HEK293T (cell line): Measurements from ENCODE around the gene RBM44.

Source experiments
- ARNT ChIP-seq: fragments of 450-650 bp; IDR thresholded peaks from 2 replicates; pipeline ENCODE4 v1.6.1; 2017; ENCODE audit warnings: mild to moderate bottlenecking
- FOXA1 ChIP-seq: fragments of 450-650 bp; IDR thresholded peaks from 2 replicates; pipeline ENCODE4 v1.6.1; 2016; ENCODE audit warnings: mild to moderate bottlenecking
- FOXK2 ChIP-seq: fragments of 450-650 bp; IDR thresholded peaks from 2 replicates; pipeline ENCODE4 v1.6.1; 2016; ENCODE audit warnings: mild to moderate bottlenecking
- FOXM1 ChIP-seq: fragments of 450-650 bp; IDR thresholded peaks from 2 replicates; pipeline ENCODE4 v1.6.1; 2017; ENCODE audit warnings: mild to moderate bottlenecking, borderline replicate concordance
- HDGF ChIP-seq: fragments of 450-650 bp; IDR thresholded peaks from 2 replicates; pipeline ENCODE4 v1.6.1; 2017; ENCODE audit warnings: antibody characterized with exemption, borderline replicate concordance
- SP1 ChIP-seq: fragments of 450-650 bp; IDR thresholded peaks from 2 replicates; pipeline ENCODE4 v1.6.1; 2017
- SUZ12 ChIP-seq: fragments of 450-650 bp; IDR thresholded peaks from 2 replicates; pipeline ENCODE4 v1.6.1; 2016; ENCODE audit warnings: mild to moderate bottlenecking
- TARDBP ChIP-seq: fragments of 450-650 bp; IDR thresholded peaks from 2 replicates; pipeline ENCODE4 v1.6.1; 2016
- ZNF384 ChIP-seq: fragments of 450-650 bp; IDR thresholded peaks from 2 replicates; pipeline ENCODE4 v1.6.1; 2016
- TF ChIP-seq, protein P1 (sequence below): fragments of 450-650 bp; IDR thresholded peaks from 2 replicates; pipeline ENCODE4 v1.6.1; 2016

DNA sequence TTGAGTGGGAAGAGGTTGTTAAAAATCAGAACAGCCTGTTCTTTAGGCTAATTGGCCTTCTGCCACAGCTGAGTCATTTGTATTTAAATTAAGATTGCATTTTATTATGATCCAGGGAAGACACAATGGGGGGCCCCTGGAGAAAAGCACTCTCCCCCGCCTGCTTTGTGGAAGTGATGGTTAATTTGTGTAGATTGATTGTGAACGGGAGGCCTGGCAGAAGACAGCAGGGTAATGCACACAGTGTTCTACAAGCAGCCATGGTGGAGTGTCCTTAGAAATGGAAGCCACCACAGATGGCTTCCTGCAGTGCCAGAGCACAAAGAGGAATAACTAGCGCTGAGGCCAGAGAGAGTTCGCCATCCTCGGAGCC lies 80.5 kb downstream of the RBM44 start:
- TF ChIP-seq FOXM1: no peak
- no peak for TF ChIP-seq TARDBP
- TF ChIP-seq SP1: no peak
- TF ChIP-seq SUZ12: no peak
- TF ChIP-seq ZNF384: no peak
- no peak for TF ChIP-seq HDGF
- TF ChIP-seq, protein P1, sequence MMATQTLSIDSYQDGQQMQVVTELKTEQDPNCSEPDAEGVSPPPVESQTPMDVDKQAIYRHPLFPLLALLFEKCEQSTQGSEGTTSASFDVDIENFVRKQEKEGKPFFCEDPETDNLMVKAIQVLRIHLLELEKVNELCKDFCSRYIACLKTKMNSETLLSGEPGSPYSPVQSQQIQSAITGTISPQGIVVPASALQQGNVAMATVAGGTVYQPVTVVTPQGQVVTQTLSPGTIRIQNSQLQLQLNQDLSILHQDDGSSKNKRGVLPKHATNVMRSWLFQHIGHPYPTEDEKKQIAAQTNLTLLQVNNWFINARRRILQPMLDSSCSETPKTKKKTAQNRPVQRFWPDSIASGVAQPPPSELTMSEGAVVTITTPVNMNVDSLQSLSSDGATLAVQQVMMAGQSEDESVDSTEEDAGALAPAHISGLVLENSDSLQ: no peak
- no peak for TF ChIP-seq FOXK2
- TF ChIP-seq ARNT: no peak
- TF ChIP-seq FOXA1: no peak
